ENCODE measurements around the gene ISM2. TPM values are rescaled to one million over a fixed set of nuclear protein-coding genes. Genes with fewer than 3 reads are reported as not detected.

Gene ISM2
- total RNA-seq, 1 donor from 2014 or later = not detected

- Mint-ChIP-seq H3K36me3 (ENCODE audit: insufficient read depth) (peaks cover 23% of the 10 kb centered on the region), H3K4me1 (ENCODE audit: low read depth) (no peaks in the 10 kb centered on the region), H3K4me3 (ENCODE audit: low read depth) (no peak overlapping the region)
Measured at GRCh38 chr14:77516126-77516525, 17.5 kb upstream of the ISM2 start.

DNA sequence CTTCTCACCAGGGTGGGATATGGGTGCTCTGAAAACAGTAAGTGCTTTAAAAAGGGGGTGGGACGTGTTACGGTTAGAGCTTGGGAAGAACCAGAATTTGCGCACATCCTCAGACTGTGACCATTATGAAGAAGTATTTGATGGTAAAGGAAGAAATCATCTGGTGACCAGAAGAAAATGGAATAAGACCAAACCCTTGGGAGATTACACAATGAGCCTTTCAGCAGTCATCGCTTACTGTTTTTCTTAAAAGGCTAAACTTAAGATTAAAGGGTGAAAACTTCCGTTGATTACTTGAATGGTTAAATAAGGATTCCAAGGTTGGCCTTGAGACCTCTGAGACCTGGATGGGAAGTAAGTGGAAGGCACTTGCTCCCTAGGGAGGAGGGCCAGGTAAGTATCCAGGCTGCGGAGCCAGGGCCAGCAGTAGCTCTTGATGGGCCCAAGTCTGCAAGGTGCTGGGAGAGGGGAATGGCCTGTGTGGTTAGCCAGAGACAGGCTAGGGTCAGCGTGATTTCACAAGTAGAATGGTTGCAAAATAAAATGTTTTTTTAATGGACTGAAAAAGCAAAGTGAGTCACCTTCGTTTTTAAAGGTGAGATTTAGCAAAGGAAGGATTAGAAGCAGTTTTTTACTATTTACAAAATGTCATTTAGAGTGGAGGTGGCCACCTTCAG, 13.0 kb upstream of the ISM2 start:
- Mint-ChIP-seq H3K27me3 (no peaks in the 10 kb centered on the region), H3K4me1 (ENCODE audit: low read depth) (no peaks in the 10 kb centered on the region), H3K27ac (no peak overlapping the region), H3K9me3 (ENCODE audit: low read depth) (no peaks in the 10 kb centered on the region), H3K4me3 (ENCODE audit: low read depth) (no peak overlapping the region), H3K36me3 (ENCODE audit: insufficient read depth) (peaks cover 25% of the 10 kb centered on the region)
- no peak for TF ChIP-seq CTCF (IDR thresholded peaks at IDR 0.05; ENCODE audit: unreplicated experiment)
- DNase-seq (ENCODE audit: low spot score, unreplicated experiment) = no peak

More at GRCh38 chr14:77516126-77516525, 17.5 kb upstream of the ISM2 start:
- H3K27me3 Mint-ChIP-seq = no peaks in the 10 kb centered on the region
- H3K27ac Mint-ChIP-seq = no peak overlapping the region
- no peak for TF ChIP-seq CTCF (IDR thresholded peaks at IDR 0.05; ENCODE audit: unreplicated experiment)
- no peak for DNase-seq (ENCODE audit: low spot score, unreplicated experiment)
- H3K9me3 Mint-ChIP-seq (ENCODE audit: low read depth) = no peaks in the 10 kb centered on the region

- Mint-ChIP-seq H3K4me3 (ENCODE audit: low read depth) (no peak overlapping the region), H3K36me3 (ENCODE audit: insufficient read depth) (peaks cover 22% of the 10 kb centered on the region), H3K27me3 (no peaks in the 10 kb centered on the region), H3K9me3 (ENCODE audit: low read depth) (no peaks in the 10 kb centered on the region), H3K27ac (no peak overlapping the region), H3K4me1 (ENCODE audit: low read depth) (no peaks in the 10 kb centered on the region)
- TF ChIP-seq CTCF (IDR thresholded peaks at IDR 0.05; ENCODE audit: unreplicated experiment) = no peak
- no peak for DNase-seq (ENCODE audit: low spot score, unreplicated experiment)
Measured at GRCh38 chr14:77509366-77509765, 10.8 kb upstream of the ISM2 start.

DNA sequence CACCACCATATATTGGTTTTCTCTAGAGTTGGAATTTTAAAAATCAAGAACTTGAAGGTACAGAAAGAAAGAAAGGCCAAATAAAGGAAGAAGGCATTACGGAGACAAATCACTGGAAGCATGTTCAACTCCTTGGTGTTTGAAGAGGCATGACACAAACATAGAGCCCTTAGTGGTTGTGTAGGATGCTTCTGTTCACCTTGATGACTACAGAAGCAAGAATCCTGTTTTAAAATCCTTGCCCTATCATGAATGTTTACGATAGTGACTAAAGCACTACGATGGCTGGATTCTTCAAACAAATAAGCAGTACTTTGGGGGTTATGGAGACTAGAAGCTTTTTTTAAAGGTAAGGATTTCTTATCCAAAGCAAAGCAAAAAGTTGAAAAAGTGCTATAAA, 10.3 kb upstream of the ISM2 start:
- DNase-seq (ENCODE audit: low spot score, unreplicated experiment) = no peak
- H3K27ac Mint-ChIP-seq = no peak overlapping the region
- no peak overlapping the region for H3K4me3 Mint-ChIP-seq (ENCODE audit: low read depth)
- no peaks in the 10 kb centered on the region for H3K27me3 Mint-ChIP-seq
- peaks cover 22% of the 10 kb centered on the region for H3K36me3 Mint-ChIP-seq (ENCODE audit: insufficient read depth)
- no peaks in the 10 kb centered on the region for H3K4me1 Mint-ChIP-seq (ENCODE audit: low read depth)
- no peak for TF ChIP-seq CTCF (IDR thresholded peaks at IDR 0.05; ENCODE audit: unreplicated experiment)
- no peaks in the 10 kb centered on the region for H3K9me3 Mint-ChIP-seq (ENCODE audit: low read depth)

GRCh38 chr14:77508249-77508648, 9.6 kb upstream of the ISM2 start:
- DNase-seq (ENCODE audit: low spot score, unreplicated experiment) = no peak
- H3K9me3 Mint-ChIP-seq (ENCODE audit: low read depth) = peaks cover 1% of the 10 kb centered on the region
- no peak overlapping the region for H3K27ac Mint-ChIP-seq
- no peak overlapping the region for H3K4me3 Mint-ChIP-seq (ENCODE audit: low read depth)
- no peak for TF ChIP-seq CTCF (IDR thresholded peaks at IDR 0.05; ENCODE audit: unreplicated experiment)
- no peaks in the 10 kb centered on the region for H3K27me3 Mint-ChIP-seq
- H3K36me3 Mint-ChIP-seq (ENCODE audit: insufficient read depth) = peaks cover 23% of the 10 kb centered on the region
- H3K4me1 Mint-ChIP-seq (ENCODE audit: low read depth) = no peaks in the 10 kb centered on the region
